ENCODE data around the gene FREM2. TPM values are rescaled to one million over a fixed set of nuclear protein-coding genes. Genes with fewer than 3 reads are reported as not detected.

The FREM2 gene
- total RNA-seq, 1 experiment from 2014 or later, result 3.8 TPM

DNA sequence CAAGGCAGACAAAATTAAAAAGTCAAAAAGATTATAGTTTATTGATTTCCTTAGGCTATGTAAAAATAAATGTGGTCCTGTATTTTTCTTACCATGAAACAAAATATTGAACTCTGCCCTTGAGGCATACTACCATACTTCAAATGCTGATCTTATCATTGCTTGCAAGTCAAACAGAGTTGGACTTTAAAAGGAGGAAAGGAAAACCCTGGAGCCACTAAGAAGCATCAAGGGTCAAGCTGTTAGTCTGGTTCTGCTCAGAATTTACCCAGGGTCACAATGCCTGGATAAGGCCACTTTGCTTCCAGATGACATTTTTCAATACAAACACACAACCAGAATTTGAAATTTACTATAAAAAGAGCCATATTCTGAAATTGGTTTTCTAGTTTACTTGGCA is 2.2 kb upstream of the FREM2 start:
- BruUV-seq (replicated peaks), result no TSS peak
- H3K9me3 ChIP-seq (ENCODE audit: low read depth, low read length, poor library complexity, severe bottlenecking), result no peaks in the 10 kb centered on the region
- no peak overlapping the region for H3K27ac ChIP-seq (ENCODE audit: low read depth, low read length, poor library complexity, severe bottlenecking)
- no peak for TF ChIP-seq EZH2 (IDR thresholded peaks at IDR 0.05; ENCODE audit: borderline replicate concordance, low read depth, low read length, poor library complexity, severe bottlenecking)
- TF ChIP-seq, protein P1, sequence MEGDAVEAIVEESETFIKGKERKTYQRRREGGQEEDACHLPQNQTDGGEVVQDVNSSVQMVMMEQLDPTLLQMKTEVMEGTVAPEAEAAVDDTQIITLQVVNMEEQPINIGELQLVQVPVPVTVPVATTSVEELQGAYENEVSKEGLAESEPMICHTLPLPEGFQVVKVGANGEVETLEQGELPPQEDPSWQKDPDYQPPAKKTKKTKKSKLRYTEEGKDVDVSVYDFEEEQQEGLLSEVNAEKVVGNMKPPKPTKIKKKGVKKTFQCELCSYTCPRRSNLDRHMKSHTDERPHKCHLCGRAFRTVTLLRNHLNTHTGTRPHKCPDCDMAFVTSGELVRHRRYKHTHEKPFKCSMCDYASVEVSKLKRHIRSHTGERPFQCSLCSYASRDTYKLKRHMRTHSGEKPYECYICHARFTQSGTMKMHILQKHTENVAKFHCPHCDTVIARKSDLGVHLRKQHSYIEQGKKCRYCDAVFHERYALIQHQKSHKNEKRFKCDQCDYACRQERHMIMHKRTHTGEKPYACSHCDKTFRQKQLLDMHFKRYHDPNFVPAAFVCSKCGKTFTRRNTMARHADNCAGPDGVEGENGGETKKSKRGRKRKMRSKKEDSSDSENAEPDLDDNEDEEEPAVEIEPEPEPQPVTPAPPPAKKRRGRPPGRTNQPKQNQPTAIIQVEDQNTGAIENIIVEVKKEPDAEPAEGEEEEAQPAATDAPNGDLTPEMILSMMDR (conservative IDR thresholded peaks at IDR 0.05; ENCODE audit: low read depth, low read length), result no peak
- ChIA-PET CTCF (no interaction called here), POLR2A (ENCODE audit: low non-redundant PET) (no interaction called here)
- H3K4me3 ChIP-seq (ENCODE audit: low read depth, low read length, poor library complexity, severe bottlenecking), result no peak overlapping the region
- H3K36me3 ChIP-seq (ENCODE audit: insufficient read depth, low read length, poor library complexity, severe bottlenecking), result no peaks in the 10 kb centered on the region
- H3K4me1 ChIP-seq (ENCODE audit: insufficient read depth, low read length, poor library complexity, severe bottlenecking), result peaks cover 14% of the 10 kb centered on the region
- no peak for DNase-seq (ENCODE audit: low spot score)
- H3K27me3 ChIP-seq (replicated peaks; ENCODE audit: insufficient read depth, low read depth, low read length, poor library complexity), result no peaks in the 10 kb centered on the region
- intact Hi-C loops (cut with micrococcal nuclease; ENCODE audit: unreplicated experiment), result no loop called here

GRCh38 chr13:38685431-38685830 is 1.4 kb upstream of the FREM2 start:
- CTCF ChIA-PET, result interaction anchor here (1.0 to 1.8 kb wide), 5 partner anchors 16 to 230 kb away, joined by 4 to 12 read pairs (median 5); no protein-coding TSS in a partner anchor
- no TSS peak for BruUV-seq (replicated peaks)

GRCh38 chr13:38685974-38686576 is 802 bp upstream of the FREM2 start:
- Histone ChIP-seq H3K4me1 (ENCODE audit: insufficient read depth, low read length, poor library complexity, severe bottlenecking) (peaks cover 11% of the 10 kb centered on the region), H3K9me3 (ENCODE audit: low read depth, low read length, poor library complexity, severe bottlenecking) (no peaks in the 10 kb centered on the region), H3K27me3 (replicated peaks; ENCODE audit: insufficient read depth, low read depth, low read length, poor library complexity) (no peaks in the 10 kb centered on the region), H3K4me3 (ENCODE audit: low read depth, low read length, poor library complexity, severe bottlenecking) (peak overlapping the region; percentile 65), H3K36me3 (ENCODE audit: insufficient read depth, low read length, poor library complexity, severe bottlenecking) (no peaks in the 10 kb centered on the region), H3K27ac (ENCODE audit: low read depth, low read length, poor library complexity, severe bottlenecking) (no peak overlapping the region)
- DNase-seq (ENCODE audit: low spot score), result peak; percentile 91
- POLR2A ChIA-PET (ENCODE audit: low non-redundant PET), result interaction anchor here (0.6 kb wide), 4 partner anchors 9 to 960 kb away, joined by 3 read pairs; no protein-coding TSS in a partner anchor
- intact Hi-C loops (cut with micrococcal nuclease; ENCODE audit: unreplicated experiment), result loop anchor here (1.0 kb wide), 2 partner anchors 77 to 186 kb away; no protein-coding TSS in a partner anchor
- BruUV-seq (replicated peaks), result no TSS peak
- no peak for TF ChIP-seq EZH2 (IDR thresholded peaks at IDR 0.05; ENCODE audit: borderline replicate concordance, low read depth, low read length, poor library complexity, severe bottlenecking)
- TF ChIP-seq, protein P1 (conservative IDR thresholded peaks at IDR 0.05; ENCODE audit: low read depth, low read length), result peak; percentile 70
- CTCF ChIA-PET, result interaction anchor here (0.6 to 1.8 kb wide), 9 partner anchors 15 to 229 kb away, joined by 3 to 12 read pairs (median 5); no protein-coding TSS in a partner anchor

More at GRCh38 chr13:38685431-38685830, 1.4 kb upstream of the FREM2 start:
- peaks cover 14% of the 10 kb centered on the region for H3K4me1 ChIP-seq (ENCODE audit: insufficient read depth, low read length, poor library complexity, severe bottlenecking)
- peak overlapping the region; percentile 3 for H3K27ac ChIP-seq (ENCODE audit: low read depth, low read length, poor library complexity, severe bottlenecking)
- H3K4me3 ChIP-seq (ENCODE audit: low read depth, low read length, poor library complexity, severe bottlenecking), result peak overlapping the region; percentile 65
- intact Hi-C loops (cut with micrococcal nuclease; ENCODE audit: unreplicated experiment), result no loop called here
- H3K27me3 ChIP-seq (replicated peaks; ENCODE audit: insufficient read depth, low read depth, low read length, poor library complexity), result no peaks in the 10 kb centered on the region
- no peaks in the 10 kb centered on the region for H3K36me3 ChIP-seq (ENCODE audit: insufficient read depth, low read length, poor library complexity, severe bottlenecking)
- H3K9me3 ChIP-seq (ENCODE audit: low read depth, low read length, poor library complexity, severe bottlenecking), result no peaks in the 10 kb centered on the region
- POLR2A ChIA-PET (ENCODE audit: low non-redundant PET), result interaction anchor here (0.6 kb wide), 3 partner anchors 68 to 960 kb away, joined by 3 read pairs; no protein-coding TSS in a partner anchor
- TF ChIP-seq, protein P1 (conservative IDR thresholded peaks at IDR 0.05; ENCODE audit: low read depth, low read length), result no peak
- no peak for TF ChIP-seq EZH2 (IDR thresholded peaks at IDR 0.05; ENCODE audit: borderline replicate concordance, low read depth, low read length, poor library complexity, severe bottlenecking)
- DNase-seq (ENCODE audit: low spot score), result no peak
